D721Med (cell line): ENCODE measurements around the gene PKLR.
A peak's percentile ranks its signal among the peaks of the same experiment; 100 is the strongest.

Experiments used
- DNase-seq: peaks from one replicate; pipeline ENCODE4 v3.0.0; 2011; ENCODE audit warnings: low spot score; ENCODE audit not compliant: insufficient read length
- FAIRE-seq: peaks from 2 replicates; lab custom pipeline; 2011; peaks lifted over from hg19 to GRCh38; lab: Jason Lieb, UNC
- TF ChIP-seq, protein P1 (sequence below): IDR thresholded peaks from 2 replicates; pipeline ENCODE4 v1.5.1; 2012; ENCODE audit warnings: mild to moderate bottlenecking, control low read depth; ENCODE audit not compliant: insufficient read depth; ENCODE audit errors: missing control alignments

The PKLR gene

DNA sequence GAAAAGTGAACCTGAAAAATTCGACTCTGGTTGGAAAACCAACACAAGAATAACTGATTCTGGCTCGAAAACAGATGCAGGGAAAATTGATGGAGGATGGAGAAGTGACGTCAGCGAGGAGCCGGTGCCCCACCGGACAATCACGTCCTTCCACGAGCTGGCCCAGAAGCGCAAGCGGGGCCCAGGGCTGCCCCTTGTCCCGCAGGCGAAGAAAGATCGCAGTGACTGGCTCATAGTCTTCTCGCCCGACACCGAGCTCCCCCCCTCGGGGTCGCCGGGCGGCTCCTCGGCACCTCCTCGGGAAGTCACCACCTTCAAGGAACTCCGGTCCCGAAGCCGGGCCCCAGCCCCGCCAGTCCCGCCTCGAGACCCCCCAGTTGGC, 21.3 kb upstream of the PKLR start:
- FAIRE-seq (no peak), DNase-seq (peak; percentile 54)
- TF ChIP-seq, protein P1, sequence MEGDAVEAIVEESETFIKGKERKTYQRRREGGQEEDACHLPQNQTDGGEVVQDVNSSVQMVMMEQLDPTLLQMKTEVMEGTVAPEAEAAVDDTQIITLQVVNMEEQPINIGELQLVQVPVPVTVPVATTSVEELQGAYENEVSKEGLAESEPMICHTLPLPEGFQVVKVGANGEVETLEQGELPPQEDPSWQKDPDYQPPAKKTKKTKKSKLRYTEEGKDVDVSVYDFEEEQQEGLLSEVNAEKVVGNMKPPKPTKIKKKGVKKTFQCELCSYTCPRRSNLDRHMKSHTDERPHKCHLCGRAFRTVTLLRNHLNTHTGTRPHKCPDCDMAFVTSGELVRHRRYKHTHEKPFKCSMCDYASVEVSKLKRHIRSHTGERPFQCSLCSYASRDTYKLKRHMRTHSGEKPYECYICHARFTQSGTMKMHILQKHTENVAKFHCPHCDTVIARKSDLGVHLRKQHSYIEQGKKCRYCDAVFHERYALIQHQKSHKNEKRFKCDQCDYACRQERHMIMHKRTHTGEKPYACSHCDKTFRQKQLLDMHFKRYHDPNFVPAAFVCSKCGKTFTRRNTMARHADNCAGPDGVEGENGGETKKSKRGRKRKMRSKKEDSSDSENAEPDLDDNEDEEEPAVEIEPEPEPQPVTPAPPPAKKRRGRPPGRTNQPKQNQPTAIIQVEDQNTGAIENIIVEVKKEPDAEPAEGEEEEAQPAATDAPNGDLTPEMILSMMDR: no peak

DNA sequence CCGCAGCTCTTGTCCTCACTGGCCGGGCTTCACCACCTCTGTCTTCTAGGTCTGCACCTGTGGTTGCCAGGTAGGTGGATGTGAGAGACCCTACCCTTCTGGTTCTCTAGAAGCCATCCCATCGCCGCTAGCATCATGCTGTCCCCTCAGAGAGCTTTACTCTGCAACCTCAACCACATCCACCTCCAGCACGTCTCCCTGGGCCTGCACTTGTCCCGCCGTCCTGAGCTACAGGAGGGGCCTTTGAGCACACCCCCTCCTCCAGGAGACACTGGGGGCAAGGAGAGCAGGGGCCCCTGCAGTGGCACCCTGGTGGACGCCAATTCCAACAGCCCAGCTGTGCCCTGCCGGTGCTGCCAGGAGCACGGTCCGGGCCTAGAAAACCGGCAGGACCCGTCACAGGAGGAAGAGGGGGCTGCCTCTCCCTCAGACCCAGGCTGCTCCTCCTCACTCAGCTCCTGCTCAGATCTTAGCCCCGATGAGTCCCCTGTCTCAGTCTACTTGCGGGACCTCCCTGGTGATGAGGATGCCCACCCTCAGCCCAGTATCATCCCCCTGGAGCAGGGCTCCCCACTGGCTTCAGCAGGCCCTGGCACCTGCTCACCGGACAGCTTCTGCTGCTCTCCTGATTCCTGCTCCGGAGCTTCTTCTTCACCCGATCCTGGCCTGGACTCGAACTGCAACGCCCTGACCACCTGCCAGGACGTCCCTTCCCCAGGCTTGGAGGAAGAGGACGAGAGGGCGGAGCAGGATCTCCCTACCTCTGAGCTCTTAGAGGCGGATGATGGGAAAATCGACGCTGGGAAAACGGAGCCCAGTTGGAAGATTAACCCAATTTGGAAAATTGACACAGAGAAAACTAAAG, 20.6 kb upstream of the PKLR start:
- no peak for DNase-seq
- TF ChIP-seq, protein P1: no peak
- FAIRE-seq: no peak

DNA sequence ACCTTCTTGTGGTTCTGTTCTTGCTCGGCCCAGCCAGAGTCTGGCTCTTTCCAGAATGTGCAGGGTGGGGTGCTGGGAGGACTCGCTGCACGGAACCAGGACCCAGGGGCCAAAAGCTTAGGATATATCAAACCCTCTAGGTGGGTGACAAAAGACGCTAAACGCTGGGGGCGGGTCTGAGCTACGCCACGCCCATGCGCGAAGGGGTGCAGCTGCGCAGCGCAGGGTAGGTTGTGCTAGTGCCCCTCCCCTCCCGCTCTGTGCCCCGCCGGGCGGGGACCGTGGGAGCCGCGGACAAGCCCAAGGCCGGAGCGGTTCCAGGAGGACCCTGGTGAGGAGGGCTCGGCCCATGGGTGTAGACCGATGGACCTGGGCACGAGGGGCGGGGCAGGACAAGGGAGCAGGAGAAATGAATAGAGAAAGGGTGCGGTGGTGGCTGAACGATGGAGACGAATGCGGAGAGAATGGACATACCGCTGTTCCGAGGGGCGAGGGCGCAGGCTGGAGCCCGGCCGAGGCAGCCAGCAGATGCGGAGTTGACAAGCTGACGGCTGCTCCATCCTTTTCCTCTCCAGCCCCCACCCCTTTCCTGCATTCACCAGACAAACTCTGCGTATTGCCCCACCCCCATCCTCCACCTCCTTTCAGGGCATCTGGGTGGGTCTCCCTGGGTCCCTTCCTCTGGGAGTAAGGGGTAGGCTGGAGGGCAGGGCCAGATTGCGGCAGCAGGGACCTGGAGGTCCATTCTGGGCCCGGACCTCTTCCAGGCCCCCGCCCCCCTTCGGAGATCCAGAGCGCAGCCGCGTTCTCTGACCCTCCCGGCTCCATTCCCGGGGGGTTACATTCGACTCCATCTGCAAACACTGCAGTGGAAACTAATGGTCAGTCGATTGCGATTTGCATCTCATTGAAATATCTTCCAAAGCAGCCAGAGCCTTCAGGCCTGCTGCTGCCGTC, 19.7 kb upstream of the PKLR start, which contains the start of gene RUSC1:
Gene RUSC1, plus strand, starts transcription at position 234 of the 957 bp plus-strand sequence. CDS start 880 bp downstream, outside the sequence.
- no peak for FAIRE-seq
- TF ChIP-seq, protein P1: no peak

DNA sequence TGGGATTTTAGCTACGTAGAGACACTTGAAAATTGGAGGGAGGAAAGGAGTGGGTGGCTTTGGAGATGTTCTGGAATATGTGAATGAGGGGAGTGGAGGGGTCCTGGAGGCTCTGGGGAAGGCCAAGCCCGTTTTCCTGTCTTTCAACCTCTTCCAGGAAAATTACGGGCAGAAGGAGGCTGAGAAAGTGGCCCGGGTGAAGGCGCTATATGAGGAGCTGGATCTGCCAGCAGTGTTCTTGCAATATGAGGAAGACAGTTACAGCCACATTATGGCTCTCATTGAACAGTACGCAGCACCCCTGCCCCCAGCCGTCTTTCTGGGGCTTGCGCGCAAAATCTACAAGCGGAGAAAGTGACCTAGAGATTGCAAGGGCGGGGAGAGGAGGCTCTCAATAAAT, 19.0 kb upstream of the PKLR start:
- TF ChIP-seq, protein P1: no peak
- DNase-seq (no peak), FAIRE-seq (no peak)

More for the DNA sequence above, 19.7 kb upstream of the PKLR start, which contains the start of gene RUSC1:
- DNase-seq: peak; percentile 73

DNA sequence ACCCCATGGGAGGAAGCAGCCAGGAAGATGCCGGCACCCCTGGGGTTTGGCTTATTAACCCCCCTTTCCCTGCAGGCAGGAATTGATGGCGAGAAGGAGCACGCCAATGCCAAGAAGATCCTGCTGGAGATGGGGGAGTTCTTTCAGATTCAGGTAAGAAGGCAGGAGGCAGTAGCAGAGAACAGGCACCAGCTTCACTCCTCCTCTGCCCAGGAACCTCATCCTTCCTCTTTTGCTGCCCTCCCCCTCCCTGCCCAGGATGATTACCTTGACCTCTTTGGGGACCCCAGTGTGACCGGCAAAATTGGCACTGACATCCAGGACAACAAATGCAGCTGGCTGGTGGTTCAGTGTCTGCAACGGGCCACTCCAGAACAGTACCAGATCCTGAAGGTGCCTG, 18.3 kb upstream of the PKLR start:
- FAIRE-seq: no peak

DNA sequence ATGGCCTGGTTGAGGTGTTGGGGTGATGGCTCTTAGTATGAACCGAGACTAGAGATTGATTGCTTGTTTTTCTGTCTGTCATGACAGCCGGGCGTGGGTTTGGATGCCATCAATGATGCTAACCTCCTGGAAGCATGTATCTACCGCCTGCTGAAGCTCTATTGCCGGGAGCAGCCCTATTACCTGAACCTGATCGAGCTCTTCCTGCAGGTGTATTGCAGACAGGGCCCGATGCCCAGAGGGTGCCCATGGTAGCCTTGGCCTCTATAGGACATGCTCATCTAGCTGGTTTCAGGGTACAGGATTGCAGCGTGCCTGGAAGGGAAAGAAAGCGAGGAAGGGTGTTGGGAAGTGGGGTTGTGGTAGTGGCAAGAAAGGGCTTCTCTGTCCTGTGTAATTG, 16.8 kb upstream of the PKLR start:
- FAIRE-seq (no peak), DNase-seq (no peak)

More for the DNA sequence above, 18.3 kb upstream of the PKLR start:
- TF ChIP-seq, protein P1: no peak
- DNase-seq: no peak

More for the DNA sequence above, 16.8 kb upstream of the PKLR start:
- TF ChIP-seq, protein P1: no peak
